ELR (cell line): ENCODE data around the gene SOBP.

Experiments used
- DNase-seq: peaks from one replicate; pipeline ENCODE4 v3.0.0-alpha.2; 2015; ENCODE audit warnings: low read depth

SOBP gene

DNA sequence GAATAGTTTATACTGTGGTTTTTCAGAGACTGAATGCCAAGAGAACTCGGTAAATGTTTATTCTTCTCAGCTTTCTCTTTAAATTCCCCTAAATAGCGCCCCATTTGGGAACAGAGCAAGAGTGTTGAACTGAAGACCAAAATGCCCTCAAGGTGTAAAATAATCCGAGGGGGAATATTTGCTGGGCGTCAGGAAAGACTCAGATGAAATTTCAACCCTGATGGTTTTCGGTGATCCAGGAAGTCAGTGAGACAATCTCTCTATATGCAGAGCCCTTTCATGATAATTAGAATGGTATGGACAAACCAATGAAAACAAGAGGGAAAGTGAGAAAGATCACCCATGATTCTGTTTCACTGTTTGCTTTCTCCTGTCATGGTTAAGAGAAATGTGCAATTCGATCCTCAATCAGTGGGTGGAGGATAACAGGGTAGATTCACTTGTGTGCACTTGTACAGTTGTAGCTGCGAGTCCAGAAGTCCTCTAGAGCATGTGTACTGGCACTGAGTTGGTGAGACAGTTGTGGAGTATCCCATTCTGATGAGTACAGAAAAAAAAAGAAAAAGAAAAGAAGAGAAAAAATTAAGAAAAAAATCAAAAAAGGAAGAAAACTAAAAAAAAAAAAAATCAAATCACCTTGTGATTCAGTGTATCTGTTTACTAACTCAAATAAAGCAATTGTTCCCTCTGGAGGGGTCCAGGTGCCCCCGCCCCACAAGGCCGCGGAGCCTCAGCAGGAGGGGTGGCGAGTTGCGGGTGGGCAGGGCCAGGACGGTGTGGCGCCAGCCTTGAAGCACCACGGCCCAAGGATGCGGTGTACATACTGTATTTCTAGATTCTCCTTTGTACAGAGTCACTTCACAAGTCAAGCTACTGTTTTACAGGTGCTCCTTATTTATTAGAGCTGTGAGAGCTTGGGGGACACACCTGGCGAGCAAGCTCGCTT, 169.3 kb downstream of the SOBP start:
- DNase-seq = peak; percentile 13

DNA sequence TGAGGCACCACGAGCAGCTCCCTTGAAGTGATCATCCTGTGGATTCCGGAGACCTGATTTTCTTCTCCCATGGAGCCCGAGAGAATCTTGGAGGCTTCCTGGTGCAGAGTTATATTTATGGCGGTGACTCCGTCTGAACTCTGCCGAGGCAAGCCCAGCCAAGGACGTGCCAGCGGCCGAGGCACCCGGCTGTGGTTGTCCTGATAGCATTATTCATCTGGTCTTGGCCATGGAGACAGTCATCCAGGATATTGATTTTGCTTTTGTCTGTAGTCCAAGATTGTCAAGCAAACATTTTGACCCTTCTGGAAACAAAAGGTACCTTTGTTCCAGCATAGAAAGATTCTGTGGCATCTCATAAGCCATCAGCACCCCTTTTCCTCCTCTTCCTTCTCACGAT, 170.9 kb downstream of the SOBP start:
- no peak for DNase-seq

DNA sequence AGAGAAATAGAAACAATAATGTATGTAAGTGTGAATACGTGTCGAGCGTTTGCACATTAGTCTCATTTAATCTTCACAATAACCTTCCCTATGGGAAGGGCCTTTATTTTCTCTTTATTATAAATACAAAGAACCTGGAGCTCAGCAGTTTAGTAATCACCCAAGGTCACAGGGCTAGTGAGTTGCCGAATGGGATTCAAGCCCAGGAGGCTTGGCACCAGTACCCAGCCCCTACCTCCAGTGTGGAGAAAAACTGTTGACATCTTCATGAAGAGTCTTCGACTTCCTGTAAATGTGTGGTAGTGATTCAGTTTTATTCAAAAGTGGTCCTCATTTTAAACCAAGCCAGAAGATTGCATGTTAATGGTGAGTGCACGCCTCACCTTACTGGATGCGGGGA, 171.4 kb downstream of the SOBP start:
- no peak for DNase-seq

DNA sequence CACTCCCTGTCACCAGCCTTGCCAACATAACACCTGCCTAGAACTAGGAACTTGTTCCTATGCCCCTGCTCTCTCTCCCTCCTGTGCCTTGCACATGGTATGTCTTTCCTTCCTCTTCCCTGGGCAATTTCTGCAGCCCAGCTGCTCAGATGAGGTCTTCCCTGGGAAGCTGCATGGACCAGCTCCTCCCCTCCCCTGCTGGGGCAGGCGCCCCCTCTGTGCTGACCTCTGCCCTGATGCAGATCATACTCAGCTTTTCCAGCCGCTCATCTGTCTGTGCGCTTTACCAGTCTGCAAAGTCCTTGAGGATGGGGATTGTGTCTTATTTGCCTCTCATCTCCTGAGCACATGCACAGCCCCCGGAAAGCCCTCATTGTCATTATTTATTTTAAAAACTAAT, 172.4 kb downstream of the SOBP start:
- no peak for DNase-seq

DNA sequence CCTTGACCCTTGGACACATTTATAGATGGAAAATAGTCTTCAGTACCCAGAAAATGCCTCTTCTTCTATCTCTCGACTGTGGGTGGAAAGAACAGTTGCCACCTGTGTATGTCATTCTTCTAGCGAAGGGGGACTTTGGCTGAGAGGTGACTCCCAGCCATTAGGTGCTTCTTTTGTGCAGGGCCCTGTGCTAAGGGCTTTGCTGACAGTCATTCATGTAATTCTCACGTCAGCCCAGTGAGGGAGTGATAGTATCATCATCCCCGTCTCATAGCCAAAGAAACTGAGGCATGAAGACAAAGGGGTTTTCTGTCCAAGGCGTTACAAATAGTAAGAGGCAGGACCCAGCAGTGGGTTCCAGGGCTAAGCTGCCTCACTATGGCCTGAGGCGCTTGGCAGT, 173.4 kb downstream of the SOBP start:
- DNase-seq = no peak

DNA sequence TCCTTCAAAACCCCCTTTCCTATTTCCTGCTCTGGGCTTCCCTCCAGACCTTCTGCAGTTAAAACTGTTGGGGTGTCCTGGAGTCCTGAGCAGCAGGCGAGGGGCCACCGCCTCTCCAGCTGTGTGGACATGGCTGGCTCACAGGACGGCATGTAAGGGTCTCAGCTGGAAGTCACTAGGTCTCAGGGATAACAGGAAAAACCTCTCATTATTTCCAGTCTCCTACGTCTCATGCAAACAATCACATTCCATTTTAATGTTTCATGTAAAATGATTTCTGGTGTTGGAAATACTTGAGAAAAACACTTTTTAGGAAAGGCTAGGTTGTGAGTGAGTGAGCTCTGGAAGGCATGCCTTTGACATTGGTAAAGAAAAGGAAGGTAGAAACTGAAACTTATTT, 175.5 kb downstream of the SOBP start:
- DNase-seq = peak; percentile 47

DNA sequence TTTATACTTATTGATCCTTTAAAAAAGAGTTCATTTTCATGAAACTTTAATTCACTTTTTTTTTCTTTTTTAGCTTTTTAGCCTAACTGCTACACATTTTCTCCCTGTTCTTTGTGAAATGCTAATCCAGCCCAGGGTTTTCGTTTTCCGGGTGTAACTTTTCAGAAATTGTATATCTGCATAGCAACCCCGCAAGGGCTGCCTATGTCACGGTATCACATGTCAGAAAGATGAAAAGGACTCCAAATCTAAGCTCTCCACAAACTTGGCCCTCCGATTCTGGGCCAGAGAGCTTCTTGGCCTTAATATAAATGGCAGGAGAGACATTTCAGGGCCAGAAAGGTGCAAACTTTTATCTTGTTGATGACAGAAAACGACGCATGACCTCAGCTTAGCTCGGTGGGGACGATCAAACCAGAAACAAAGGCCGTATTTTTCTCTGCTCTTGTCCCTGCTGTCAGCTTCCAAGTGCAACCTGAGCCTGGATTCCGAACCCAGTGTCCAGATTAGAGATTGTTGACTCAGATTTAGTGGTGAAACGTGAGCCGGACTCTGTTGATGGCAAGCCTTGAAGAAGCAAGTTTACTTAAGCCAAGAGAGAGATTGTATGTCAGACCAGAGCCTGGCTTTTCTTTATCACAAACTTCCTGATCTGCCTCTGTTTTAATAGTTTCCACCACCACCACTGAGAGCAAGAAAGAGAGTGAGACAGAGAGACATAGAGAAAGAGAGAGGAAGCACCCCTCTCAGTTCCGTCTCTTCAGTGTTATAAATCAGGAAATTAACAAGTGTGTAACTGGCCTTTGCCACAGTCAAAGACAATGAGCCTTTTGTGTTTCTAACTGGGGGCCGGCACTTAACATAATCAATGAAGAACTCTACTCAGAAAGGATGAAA, 176.4 kb downstream of the SOBP start:
- DNase-seq = no peak

DNA sequence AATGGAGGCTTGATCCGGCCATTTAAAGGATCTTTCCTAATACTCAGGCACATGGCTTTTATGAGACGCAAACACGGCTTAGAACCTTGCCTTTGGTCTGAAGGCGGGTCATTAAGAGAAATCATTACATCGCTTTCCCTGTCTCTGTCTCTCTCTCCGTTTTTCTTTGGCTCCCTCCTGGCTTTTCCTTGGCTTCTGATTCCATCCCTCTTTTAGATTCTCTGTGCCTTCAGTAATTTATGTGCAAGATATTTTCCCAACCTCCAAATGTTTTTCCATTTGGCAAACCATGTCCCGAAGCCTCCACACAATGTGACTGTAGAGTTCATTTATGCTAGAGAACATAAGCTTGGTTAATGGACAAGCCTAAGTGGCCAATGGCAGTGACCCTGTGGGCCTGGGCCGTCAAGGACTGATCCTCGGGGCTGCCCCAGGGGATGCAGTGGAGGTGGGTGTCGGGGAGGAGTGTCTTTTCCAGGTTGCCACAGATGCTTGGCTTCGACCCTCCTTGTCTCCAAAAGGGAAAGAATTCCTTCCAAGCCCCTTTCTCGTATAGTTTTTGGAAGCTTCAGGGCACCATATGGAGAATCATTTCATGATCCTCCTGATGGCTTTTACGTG, 177.2 kb downstream of the SOBP start:
- no peak for DNase-seq

DNA sequence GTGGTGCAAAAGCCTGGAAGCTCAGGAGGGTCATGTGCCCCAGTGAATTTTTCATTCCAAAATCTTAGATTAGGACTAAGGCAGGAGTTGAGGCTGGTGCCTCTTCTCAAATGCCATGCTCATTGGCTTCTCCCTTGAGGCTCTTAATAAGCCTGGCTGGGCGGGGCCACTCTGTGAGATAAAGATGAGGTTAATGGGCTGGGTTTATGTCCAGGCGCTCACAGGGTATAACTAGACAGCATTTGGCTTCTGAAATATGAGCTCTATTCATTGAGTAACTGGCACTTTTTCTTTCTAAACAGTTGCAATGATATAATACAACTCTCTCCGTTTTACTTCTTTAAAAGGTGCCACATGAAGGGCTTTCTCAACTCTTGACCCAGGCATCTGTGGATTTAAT, 177.9 kb downstream of the SOBP start:
- no peak for DNase-seq

DNA sequence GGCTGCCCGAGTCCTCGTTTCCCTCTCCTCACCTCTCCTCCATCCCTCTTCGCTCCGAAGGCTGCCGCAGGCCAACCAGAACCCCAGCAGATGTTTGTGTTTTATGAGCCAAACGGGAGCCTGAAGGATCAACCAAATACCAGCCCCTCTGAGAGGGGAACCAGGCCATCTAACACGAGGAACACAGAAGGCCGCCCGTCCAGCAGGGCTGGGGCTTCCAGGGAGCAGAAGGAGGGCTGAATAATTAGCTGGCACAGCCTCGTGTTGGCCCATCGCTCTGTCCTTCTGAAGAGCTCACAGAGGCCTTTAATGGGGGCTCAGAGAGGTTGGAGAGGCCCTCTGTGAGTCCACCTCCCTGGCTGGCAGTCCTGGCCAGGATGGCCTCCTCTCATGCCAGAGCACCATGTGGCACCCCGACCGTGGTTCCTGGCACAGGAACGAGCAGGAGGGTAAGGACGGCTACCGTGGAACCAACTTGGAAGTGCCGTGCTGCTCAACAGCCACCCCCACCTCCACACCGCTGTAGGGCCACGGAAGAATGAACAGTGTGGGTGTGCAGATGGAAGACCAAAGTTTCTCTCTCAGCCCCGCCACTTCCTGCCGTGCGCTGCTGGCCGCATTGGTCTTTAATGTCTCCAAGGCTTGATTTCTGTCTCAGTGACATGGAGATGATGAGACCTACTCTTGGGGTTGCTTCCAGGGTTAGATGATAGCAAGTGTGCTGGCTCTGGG, 179.0 kb downstream of the SOBP start:
- no peak for DNase-seq

DNA sequence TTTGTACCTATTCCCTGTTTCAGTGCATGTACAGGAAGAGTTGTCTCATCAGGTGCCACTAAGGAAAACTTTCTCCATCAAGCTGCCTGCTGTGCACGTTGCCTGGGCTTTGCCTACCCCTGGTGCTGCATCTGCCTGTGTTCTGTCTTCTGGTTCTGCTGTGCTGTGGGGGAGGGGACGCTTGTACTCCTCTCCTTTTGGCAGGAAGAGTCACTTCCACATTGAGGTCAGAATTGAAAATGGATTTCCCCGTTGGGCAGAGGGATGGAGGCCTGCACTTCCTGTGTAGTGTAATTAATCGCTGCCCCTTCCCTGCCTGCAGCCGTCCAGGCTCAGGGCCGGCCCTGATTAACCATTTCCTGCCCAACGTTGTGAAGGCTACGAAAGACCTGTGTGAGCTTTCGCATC, 180.9 kb downstream of the SOBP start:
- peak; percentile 66 for DNase-seq

DNA sequence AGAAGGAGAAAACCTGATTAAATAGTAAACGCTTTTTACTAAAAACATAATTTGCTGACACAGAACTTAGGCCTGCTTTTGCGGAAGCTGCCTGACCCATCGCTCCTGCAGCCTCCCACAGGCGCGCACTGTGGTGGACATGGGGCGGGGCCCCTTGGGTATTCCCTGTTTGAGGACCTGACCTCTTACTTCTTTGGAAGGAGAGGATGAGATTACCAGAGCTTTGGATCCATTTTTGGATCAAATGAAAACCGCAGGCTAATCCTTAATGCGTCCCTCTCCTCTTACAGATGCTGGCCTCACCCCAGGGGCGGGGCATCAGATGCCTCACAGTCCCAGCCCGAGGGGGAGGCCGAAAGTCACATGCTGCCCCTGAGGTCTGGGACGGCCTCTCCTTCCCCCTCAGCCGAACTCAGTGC, 183.2 kb downstream of the SOBP start:
- no peak for DNase-seq

DNA sequence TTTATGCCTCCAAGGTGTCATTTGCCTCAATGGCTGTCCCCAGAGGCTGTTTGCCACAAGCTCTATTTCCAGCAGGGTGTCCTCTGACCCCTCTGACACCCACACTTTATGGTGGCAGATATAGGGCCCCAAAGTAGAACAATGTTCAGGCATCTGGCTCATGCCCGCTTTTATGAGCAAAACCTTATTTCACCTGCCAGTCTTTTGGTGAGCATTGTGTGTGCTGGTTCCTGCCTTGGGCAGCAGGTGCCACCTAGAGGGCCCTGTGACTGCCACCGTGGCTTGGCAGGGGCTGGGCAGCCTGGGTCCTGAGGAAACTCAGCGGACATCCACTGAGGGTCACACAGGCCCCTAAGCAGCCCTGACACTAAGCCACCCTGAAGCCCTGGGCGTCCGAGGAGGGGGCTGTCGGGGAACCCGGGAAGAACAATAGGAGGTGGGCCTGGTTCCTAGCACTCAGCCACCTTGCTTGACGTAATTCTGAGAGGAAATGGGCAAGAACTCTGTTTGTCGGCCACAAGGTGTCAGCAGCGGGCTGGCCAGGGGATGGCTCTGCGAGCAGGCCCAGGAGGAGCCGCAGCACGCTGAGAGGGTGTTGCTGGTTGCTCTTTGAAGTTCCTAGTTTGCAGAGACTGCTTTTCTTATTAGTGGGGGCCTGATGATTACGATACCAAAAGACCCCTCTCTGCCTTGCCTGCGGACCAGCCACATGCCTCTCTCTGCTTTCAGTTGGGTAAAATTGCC, 185.2 kb downstream of the SOBP start:
- peak; percentile 81 for DNase-seq

DNA sequence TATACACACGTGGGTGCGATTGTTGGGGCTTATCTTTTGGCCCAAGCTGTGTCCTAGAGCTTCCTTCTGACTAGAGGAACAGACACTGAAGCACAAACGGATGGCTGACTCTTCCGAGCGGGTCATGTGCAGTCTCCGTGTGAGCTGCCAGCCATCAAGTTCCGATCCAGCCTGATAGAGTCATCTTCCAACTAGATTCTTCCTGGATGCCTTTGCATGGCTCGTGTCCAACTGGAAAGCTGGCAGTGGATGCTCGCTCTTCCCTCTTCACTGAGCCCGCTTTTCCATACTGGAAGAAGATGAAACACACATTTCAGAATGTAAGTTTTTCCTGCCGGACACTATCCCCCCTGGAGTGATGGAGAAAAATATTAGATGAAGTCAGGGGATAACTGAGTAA, 186.1 kb downstream of the SOBP start:
- no peak for DNase-seq

DNA sequence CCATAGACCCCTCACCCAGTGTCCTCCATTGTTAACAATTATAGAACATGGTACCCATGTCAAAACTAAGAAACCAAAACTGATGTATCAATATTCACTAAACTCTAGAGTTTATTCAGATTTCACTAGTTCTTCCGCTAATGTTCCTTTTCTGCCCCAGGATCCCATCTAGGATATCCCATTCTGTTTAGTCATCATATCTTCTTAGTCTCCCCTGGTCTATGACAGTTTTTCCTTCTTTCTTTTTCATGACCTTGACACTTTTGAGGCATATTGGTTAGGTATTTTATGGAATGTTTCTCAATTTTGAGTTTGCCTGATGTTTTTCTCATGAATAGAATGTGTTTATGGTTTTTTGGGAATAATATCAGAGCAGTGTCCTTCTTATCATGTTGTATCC, 187.5 kb downstream of the SOBP start:
- DNase-seq = no peak

DNA sequence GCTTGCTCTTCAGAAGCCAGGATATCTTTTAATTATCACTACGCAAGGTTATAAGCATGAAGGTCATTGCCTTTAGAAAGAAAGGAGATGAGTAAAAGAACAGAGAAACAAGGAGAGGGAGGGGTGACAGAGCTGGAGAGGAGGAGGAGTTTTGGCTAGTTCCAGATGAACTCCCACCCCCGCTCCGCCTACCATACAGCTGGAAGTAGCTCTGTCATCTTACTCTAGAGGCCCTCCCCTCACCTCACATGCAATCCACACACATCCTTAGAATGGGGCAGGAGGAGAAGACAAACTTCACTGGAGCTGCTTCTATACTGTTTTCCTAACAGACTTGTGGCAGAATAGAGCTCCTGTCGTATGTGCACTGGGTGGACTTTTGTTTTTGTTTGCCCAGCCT, 189.5 kb downstream of the SOBP start:
- DNase-seq = peak; percentile 37

DNA sequence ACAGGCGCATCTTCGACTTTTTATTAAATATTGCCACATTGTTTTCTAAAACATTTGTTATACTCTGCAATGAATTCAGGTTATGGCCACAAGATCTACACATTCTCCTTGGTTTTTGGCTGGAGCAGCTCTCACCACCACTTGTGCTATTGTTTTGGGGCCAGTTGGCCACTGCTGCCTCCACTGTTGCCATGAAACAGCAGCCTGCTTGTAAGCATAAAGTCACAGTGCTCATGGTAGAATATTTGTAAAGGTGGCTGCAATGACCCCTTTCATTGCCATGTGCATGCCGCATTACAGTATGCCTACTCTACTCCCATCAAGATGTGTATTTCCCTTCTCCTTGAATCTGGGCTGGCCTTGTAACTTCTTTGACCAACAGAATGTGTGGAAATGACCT, 192.8 kb downstream of the SOBP start:
- DNase-seq = no peak

DNA sequence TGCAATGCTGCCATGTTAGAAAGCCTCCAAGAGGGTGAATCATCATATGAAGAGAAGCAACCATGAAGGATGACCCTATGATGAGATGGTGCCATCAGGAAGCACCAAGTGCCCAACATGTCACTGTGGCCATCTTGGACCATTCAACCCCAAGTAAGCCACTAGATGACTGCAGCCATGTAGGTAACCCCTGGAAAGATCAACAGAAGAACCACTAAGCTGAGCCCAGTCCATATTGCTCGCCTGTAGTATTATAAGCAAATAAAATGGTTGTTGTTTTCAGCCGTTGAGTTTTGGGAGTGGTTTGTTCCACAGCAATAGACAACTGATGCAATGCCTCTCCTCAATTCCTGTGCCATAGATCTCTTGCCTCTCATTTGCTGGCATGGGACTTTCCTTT, 193.3 kb downstream of the SOBP start:
- no peak for DNase-seq

DNA sequence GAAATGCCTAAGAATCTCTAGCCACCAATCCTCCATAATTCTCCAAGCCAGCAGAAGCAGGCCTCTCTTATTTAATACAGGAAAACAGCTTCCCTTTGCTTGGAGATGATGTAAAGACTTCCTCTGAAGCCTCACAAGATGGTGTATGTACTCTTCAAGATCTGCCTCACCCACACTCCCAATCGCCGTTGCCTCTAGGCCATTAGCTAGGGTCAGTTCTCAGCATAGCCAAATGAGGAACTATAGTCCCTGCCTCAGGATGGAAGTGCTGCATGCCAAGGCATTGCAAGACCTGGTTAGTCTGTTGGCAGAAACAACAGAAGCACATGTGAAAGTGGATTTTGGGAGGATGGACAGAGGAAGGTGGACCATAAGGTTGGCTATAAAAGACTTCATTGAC, 195.1 kb downstream of the SOBP start:
- no peak for DNase-seq

DNA sequence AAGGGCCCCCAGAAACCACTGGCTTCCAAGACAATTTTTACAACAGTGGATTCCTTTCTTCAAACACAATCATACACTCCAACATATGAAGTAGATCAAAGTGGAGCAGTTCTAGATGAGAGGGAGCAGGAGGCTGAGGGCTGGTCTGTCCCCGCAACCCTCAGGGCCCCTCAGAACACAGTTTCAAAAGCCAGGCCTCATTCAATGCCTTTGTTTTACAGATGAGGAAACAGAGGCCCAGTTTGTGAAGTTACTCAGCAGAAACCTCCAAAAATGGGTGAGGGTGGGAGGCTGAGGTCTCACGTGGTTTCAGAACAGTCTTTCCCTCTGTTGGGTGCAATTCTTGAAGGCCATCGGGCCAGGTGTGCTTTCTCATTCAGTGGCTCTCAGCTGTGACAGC, 199.3 kb downstream of the SOBP start:
- no peak for DNase-seq

DNA sequence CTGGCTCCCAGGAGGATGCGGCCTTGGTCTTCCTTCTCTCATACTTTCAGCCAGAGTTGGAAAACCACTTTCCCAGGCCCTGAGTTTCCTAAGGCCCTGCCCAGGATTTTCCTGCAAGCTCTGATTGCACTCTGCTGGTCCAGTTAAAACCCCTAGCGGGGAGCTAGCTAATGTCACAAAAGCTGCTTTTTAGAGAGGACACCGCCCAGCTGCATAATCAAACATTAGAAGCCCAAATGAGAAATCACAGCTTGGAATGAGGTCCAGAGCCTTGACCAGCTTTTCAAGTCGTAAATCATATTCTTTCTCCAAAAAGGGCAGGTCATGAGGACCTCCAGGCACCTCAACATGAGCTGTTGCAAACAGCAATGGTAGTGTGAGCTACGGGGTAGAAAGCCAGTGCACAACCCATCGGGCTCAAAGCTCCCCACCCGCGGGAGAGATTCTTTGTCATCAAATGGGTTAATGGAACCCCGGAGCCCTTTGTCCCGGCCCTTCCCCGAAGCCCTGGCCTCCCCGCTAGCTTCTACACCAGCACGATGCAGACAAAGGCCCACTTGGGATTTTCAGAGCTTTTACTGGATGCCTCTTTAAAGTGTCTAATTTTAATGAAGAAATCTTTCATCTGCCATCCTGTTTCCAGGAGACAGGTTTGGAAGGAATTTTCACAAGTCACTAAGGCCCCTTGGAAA, 200.2 kb downstream of the SOBP start:
- no peak for DNase-seq
